ENCODE measurements around the gene NID1.

Gene NID1

GRCh38 chr1:236064674-236065508 is at the start of gene NID1:
NID1 (minus strand) TSS chr1:236065090; CDS start chr1:236065079, 11 bp downstream.
- DNase-seq, result no peak

- DNase-seq, result no peak
These were observed 49.3 kb upstream of the NID1 start for GRCh38 chr1:236114076-236114747.

- no peak for DNase-seq
These were observed 48.6 kb upstream of the NID1 start for GRCh38 chr1:236113324-236114032.

GRCh38 chr1:236112332-236112627 is 47.4 kb upstream of the NID1 start:
- no peak for DNase-seq

- DNase-seq, result no peak
These were observed 46.8 kb upstream of the NID1 start for GRCh38 chr1:236111527-236112331.

- DNase-seq, result no peak
These were observed 45.2 kb upstream of the NID1 start for GRCh38 chr1:236110137-236110536.

- no peak for DNase-seq
These were observed 43.2 kb upstream of the NID1 start for GRCh38 chr1:236108027-236108648.

GRCh38 chr1:236107121-236107907 is 42.4 kb upstream of the NID1 start:
- no peak for DNase-seq

GRCh38 chr1:236103646-236104218 is 38.8 kb upstream of the NID1 start:
- peak in 3 of 4 experiments; percentile 7 to 23 (median 22) for DNase-seq

- no peak for DNase-seq
These were observed 38.2 kb upstream of the NID1 start for GRCh38 chr1:236103059-236103458.

- no peak for DNase-seq
These were observed 37.7 kb upstream of the NID1 start for GRCh38 chr1:236102611-236103010.

- DNase-seq, result no peak
These were observed 36.6 kb upstream of the NID1 start for GRCh38 chr1:236101233-236102200.

- no peak for DNase-seq
These were observed 35.9 kb upstream of the NID1 start for GRCh38 chr1:236100799-236101198.

- DNase-seq, result no peak
These were observed 34.6 kb upstream of the NID1 start for GRCh38 chr1:236099355-236099974.

GRCh38 chr1:236098267-236098666 is 33.4 kb upstream of the NID1 start:
- no peak for DNase-seq

- DNase-seq, result peak; percentile 77 to 91 (median 81)
These were observed 32.0 kb upstream of the NID1 start for GRCh38 chr1:236096660-236097482.

GRCh38 chr1:236095705-236096520 is 31.0 kb upstream of the NID1 start:
- no peak for DNase-seq

GRCh38 chr1:236092899-236093298 is 28.0 kb upstream of the NID1 start:
- no peak for DNase-seq
